GOT3 (cell line): ENCODE measurements around the gene RBSN.
"Not testable (repeated sequence)": the region's sequence is repeated elsewhere in the genome, so short reads cannot be mapped to it uniquely, and the experiment has no call there.

ENCODE experiments used
- DNase-seq: peaks from one replicate; lab custom pipeline; 2025; ENCODE audit warnings: mixed read lengths; lab: John Stamatoyannopoulos, UW

RBSN gene

GRCh38 chr3:15098503-15099363, at the start of gene RBSN:
Gene RBSN, minus strand, starts transcription at chr3:15099148. Its CDS starts 3,028 bp downstream, at chr3:15096120.
- peak; percentile 77 for DNase-seq

- no peak for DNase-seq
Observed at GRCh38 chr3:15148614-15149013, 49.7 kb upstream of the RBSN start.

GRCh38 chr3:15136885-15137284, 37.9 kb upstream of the RBSN start:
- DNase-seq = not testable (repeated sequence)

DNA sequence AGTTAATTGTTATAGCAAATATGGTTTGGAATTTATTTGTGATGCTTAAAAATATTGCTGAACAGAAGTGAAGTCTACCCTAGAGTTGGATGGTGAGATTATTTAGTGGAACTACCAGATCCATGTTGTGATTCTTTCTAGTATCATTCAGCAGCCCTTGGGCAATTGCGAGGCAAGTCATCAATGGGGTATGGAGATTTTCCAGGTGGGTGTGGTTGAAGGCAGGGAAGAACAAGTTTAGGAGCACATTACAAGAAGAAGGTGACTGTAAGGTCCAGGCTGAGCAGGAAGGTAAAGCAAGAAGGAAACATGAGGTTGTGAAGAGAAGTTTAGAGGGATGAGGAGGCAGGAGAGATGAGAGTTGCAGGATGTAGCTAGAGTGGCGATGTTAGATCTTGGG, 36.0 kb upstream of the RBSN start:
- DNase-seq = not testable (repeated sequence)

DNA sequence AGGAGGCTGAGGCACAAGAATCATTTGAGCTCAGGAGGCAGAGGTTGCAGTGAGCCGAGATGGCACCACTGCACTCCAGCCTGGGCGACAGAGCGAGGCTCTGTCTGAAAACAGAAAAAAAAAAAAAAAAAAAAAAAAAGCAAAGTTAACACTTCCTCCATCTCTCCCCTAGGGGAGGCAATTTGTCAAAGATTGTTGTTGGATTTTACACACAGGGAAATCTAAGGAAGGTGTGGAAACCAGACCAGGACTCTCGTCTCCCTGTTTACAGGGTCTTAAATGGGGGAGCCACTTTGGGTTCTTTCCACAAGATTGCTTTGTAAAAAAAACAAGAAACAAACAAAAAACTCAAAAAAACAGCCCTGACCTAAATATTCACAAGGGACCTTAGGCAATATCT, 29.5 kb upstream of the RBSN start:
- not testable (repeated sequence) for DNase-seq

GRCh38 chr3:15126975-15127374, 28.0 kb upstream of the RBSN start:
- not testable (repeated sequence) for DNase-seq

GRCh38 chr3:15122398-15122797, 23.4 kb upstream of the RBSN start:
- no peak for DNase-seq

GRCh38 chr3:15121936-15122335, 23.0 kb upstream of the RBSN start:
- no peak for DNase-seq

- DNase-seq = no peak
Observed at GRCh38 chr3:15120986-15121385, 22.0 kb upstream of the RBSN start.

DNA sequence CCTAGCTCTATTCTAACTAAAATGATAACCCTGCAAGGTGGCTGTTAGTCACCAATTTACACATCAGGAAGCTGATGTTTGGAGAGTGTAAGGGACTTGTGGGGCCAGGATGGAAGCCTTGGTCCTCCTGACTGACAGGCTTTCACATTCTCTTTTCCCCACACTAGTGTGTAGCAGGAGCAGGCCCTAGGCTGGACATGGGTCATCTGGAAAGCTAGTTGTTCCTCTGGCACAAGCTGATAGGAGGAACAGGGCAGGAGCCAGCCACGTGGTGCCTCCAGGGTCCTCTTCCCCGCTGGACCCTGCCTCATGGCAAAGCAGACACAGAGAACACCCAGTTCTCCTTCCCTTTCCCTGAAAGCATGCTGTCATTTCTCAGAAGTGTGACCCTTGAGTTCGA, 18.1 kb upstream of the RBSN start:
- DNase-seq = no peak

GRCh38 chr3:15116032-15116669, 17.2 kb upstream of the RBSN start:
- DNase-seq = no peak

DNA sequence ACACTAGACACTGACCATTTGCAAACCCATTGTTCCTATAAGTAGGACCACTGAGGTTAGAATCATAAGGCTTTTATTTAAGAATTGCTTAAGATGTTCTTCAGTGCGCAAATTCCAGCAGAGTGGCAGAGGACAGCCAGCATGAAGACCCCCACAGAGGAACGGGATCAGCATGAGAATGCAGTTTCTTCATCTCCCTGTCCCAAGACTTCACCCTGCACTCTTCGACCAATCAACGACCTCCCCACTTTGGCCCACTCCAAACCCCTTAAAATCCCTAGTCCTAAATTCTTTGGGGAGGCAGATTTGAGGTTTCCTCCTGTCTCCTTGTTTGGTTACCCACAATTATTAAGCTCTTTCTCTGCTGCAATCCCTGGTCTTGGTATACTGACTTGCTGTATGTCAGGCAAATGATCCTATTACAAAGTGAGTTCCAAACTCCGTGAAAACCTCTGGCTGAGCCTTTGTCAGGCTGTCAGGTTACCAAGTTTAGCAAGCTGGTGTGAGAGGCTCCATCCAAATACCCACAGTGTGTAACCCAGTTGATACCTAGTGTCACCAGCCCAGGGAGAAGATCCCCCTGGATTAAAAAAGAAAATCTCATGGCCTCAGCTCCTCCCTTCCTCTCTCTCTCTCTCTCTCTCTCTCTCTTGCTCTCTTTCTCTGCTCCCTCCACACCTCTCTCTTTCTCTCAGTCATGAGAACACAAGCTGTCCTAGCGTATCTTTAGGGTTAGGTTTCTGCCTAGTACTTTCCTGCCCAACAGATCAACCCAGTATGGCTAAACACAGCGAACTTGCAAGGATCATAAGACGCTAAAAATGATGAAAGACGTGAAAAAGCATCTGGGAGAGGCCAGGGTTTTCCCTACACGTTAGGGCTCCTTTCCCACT, 15.8 kb upstream of the RBSN start:
- DNase-seq = no peak

DNA sequence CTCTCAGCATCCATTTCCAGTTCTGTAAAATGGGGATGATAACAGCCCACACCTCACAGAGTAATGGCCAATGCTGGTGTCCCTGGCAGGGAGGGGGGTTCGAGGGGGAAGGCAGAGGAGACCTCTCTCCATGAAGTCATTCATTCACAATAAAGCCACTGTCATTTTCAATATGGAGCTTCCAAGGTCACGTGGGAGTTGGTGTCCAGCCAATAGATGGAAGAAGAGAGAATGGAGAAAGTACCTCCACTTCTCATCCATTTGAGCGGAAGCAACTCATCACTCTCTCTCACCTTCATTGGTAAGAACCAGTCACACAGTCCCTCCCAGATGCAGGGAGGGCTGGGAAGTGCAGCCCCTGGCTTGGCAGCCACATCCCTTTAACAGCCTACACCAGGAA, 14.9 kb upstream of the RBSN start:
- DNase-seq = no peak

DNA sequence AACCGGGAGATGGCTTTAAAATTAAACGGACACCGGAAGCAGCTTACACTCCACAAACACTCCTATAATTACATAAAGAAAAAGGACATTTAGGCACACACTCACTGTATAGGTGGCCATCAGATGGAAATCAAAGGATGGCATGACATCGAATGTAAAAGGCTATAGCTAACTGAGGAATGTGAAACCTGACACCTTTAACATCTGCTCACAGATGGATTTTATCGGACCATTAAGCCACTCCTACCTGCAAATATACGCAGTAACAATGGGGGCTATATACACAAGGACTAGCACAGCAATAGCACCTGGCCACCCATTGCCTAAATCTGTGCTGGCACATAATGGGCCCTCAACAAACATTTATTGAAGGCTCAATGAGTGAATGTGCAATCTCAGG, 14.5 kb upstream of the RBSN start:
- DNase-seq = no peak

GRCh38 chr3:15112011-15112410, 13.1 kb upstream of the RBSN start:
- DNase-seq = no peak

- no peak for DNase-seq
Observed at GRCh38 chr3:15110206-15110605, 11.3 kb upstream of the RBSN start.

- no peak for DNase-seq
Observed at GRCh38 chr3:15108869-15109268, 9.9 kb upstream of the RBSN start.

DNA sequence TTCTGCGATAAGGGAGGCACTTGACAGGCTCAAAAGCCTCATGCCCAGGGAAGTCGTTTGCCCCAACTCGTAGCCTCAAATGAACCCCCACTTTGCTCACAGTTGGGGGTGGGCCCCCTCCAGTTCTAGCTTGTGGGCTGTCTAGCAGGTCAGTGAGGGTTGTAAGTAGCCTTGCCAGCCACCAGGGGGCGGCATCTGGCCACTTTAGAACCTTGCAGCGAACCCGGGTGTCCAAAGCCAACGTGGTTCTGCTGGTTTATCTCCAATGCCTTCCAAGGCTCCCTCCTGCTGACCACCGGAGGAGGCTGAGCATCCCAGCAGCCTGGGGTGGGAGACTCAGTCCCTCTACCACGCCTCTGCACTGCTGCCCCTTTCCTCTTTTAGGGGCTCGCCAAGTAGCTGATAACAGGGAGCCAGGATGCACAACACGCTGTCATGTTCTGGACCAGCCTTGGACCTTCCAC, 9.2 kb upstream of the RBSN start:
- DNase-seq = peak; percentile 7

- DNase-seq = no peak
Observed at GRCh38 chr3:15107075-15107947, 8.4 kb upstream of the RBSN start.

GRCh38 chr3:15102836-15103235, 3.9 kb upstream of the RBSN start:
- DNase-seq = no peak

DNA sequence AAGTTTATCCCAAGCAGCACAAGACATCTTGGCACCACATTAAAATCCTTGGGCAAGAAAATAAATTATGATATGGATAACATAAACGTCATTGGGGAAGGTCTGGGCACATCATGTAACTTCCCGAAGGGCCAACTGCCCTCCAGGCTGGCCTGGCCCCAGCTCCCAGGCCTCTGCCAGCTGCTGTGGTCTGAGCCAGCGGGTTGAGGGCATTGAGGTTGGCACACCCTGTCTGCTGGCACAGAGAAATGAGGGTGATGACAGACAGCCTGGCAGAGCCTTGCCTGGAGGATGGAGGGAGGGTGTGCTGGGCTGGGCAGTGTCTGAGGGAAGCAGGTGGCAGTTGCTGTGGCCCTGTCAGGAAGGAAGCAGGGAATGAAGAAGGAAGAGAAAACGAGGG, 3.3 kb upstream of the RBSN start:
- no peak for DNase-seq
